Calu3 (cell line): Measurements from ENCODE around the gene PCSK6. TPM values are rescaled to one million over a fixed set of nuclear protein-coding genes. Genes with fewer than 3 reads are reported as not detected.

Experiments used
- BruUV-seq: library from RNA; stranded (reverse); fragments of 400-500 nt; replicated peaks from 2 replicates; lab custom pipeline; 2021; lab: Mats Ljungman, UMichigan
- CTCF ChIA-PET: fragments of 300-600 bp; sonication (Branson Sonifier 250); formaldehyde crosslinking; loops from one replicate; lab custom pipeline; 2022; ENCODE audit warnings: antibody characterized with exemption; lab: Charles Lee
- DNase-seq: peaks from one replicate; pipeline ENCODE4 v3.0.0; 2022
- H3K27ac Mint-ChIP-seq: one replicate; pipeline ENCODE4 v1.8.0; 2022; ENCODE audit warnings: mixed read lengths; ENCODE audit not compliant: unreplicated experiment
- H3K27me3 Mint-ChIP-seq: one replicate; pipeline ENCODE4 v1.8.0; 2022; ENCODE audit warnings: mixed read lengths; ENCODE audit not compliant: unreplicated experiment
- H3K36me3 Mint-ChIP-seq: one replicate; pipeline ENCODE4 v1.8.0; 2022; ENCODE audit warnings: mild to moderate bottlenecking, moderate library complexity, mixed read lengths; ENCODE audit not compliant: insufficient read depth, unreplicated experiment
- H3K4me1 Mint-ChIP-seq: one replicate; pipeline ENCODE4 v1.8.0; 2022; ENCODE audit warnings: mild to moderate bottlenecking, low read depth, mixed read lengths; ENCODE audit not compliant: unreplicated experiment
- H3K4me3 Mint-ChIP-seq: one replicate; pipeline ENCODE4 v1.8.0; 2022; ENCODE audit warnings: mild to moderate bottlenecking, low read depth, moderate library complexity, mixed read lengths; ENCODE audit not compliant: unreplicated experiment
- H3K9me3 Mint-ChIP-seq: one replicate; pipeline ENCODE4 v1.8.0; 2022; ENCODE audit warnings: low read depth, mixed read lengths; ENCODE audit not compliant: unreplicated experiment
- intact Hi-C: fragments of 100-400 bp; cut with micrococcal nuclease; formaldehyde crosslinking; loops from one replicate; pipeline ENCODE4 v1.10.0; 2022; ENCODE audit not compliant: unreplicated experiment
- total RNA-seq: library from RNA; stranded (reverse); gene quantifications from 2 replicates; pipeline ENCODE4 v1.2.3, GENCODE V29; 2022
- TF ChIP-seq, protein P1 (sequence below): fragments of 200-600 bp; IDR thresholded peaks from one replicate; pipeline ENCODE4 v1.8.0; 2022; ENCODE audit warnings: antibody characterized with exemption; ENCODE audit not compliant: unreplicated experiment

Gene PCSK6
- total RNA-seq, 1 experiment from 2014 or later, result 5.1 TPM

GRCh38 chr15:101454365-101454764 is 35.1 kb downstream of the PCSK6 start:
- BruUV-seq, result no TSS peak

DNA sequence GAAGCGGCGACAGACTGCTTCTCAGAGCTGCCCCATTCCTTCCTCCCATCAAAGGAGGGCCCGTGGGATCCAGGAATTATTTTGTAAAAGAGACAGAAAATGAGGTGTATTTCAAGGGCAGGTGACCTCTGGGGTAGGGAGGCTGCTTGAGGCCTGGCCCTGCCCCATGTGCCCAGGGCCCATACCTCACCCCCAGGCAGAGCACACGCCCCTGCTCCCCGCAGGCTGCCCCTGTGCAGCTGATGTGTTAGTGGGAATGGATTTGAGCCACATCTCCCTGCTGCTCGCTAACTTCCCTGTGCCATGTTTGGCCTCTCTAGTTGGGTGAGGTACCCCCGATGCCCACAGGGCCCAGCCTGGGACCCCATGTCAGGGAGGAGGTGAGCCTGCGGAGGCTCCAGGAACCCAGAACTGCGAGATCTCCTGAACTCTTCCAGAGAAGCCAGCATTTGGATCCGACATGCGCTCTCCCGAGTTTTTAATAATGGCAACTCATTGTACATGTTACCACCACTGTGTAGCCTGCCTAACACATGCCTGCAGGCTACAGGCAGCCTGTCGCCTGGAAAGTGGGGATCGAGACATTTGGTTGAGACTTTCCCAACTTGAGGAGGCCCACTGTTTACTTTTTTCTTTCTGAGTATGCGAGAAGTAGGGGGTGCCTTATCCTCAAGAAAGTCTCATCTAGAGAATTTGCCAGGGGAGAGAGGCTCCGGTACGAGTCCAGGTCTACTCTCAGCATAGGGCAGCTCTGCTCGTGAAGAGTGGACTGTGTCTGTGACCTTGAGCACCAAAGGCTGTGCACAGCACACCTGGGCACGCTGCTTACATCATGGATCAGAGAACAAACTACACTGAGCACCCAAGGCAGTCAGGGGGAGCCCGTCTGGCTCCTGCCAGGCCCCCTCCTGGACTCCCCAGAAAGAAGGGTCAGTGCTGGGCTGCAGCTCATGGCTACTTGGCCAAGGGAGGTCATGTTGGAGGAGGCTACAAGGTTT is 36.1 kb downstream of the PCSK6 start:
- CTCF ChIA-PET, result no interaction called here
- TF ChIP-seq, protein P1, sequence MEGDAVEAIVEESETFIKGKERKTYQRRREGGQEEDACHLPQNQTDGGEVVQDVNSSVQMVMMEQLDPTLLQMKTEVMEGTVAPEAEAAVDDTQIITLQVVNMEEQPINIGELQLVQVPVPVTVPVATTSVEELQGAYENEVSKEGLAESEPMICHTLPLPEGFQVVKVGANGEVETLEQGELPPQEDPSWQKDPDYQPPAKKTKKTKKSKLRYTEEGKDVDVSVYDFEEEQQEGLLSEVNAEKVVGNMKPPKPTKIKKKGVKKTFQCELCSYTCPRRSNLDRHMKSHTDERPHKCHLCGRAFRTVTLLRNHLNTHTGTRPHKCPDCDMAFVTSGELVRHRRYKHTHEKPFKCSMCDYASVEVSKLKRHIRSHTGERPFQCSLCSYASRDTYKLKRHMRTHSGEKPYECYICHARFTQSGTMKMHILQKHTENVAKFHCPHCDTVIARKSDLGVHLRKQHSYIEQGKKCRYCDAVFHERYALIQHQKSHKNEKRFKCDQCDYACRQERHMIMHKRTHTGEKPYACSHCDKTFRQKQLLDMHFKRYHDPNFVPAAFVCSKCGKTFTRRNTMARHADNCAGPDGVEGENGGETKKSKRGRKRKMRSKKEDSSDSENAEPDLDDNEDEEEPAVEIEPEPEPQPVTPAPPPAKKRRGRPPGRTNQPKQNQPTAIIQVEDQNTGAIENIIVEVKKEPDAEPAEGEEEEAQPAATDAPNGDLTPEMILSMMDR, result no peak
- H3K9me3 Mint-ChIP-seq, result no peaks in the 10 kb centered on the region
- H3K27ac Mint-ChIP-seq, result no peak overlapping the region
- DNase-seq, result no peak
- no peak overlapping the region for H3K4me3 Mint-ChIP-seq
- intact Hi-C loops, result no loop called here
- H3K27me3 Mint-ChIP-seq, result no peaks in the 10 kb centered on the region
- no peaks in the 10 kb centered on the region for H3K4me1 Mint-ChIP-seq
- no peaks in the 10 kb centered on the region for H3K36me3 Mint-ChIP-seq
- no TSS peak for BruUV-seq

More at GRCh38 chr15:101454365-101454764, 35.1 kb downstream of the PCSK6 start:
- Mint-ChIP-seq H3K4me1 (no peaks in the 10 kb centered on the region), H3K36me3 (no peaks in the 10 kb centered on the region), H3K4me3 (no peak overlapping the region), H3K9me3 (no peaks in the 10 kb centered on the region), H3K27me3 (no peaks in the 10 kb centered on the region), H3K27ac (no peak overlapping the region)
- intact Hi-C loops, result no loop called here
- TF ChIP-seq, protein P1, result no peak
- DNase-seq, result no peak
- CTCF ChIA-PET, result no interaction called here

DNA sequence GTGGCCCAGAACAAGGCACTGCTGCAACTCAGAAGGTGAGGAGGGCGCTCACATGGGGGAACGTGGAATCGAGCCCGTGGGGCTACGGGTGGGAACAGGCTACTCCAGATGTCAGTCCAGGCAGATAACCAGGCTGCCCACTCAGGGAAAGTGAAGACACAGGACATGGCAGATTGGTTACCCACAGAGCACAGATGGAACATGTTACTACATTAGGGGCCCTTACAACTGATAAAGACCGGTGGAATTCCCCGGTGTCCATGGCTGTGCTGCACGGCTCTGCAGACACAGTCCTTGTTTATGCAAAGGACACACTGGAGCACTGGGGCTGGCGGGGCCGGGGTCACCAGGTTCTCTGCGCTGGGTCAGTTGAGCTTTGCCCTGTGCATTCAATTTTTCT is 36.9 kb downstream of the PCSK6 start:
- CTCF ChIA-PET, result no interaction called here
- H3K9me3 Mint-ChIP-seq, result no peaks in the 10 kb centered on the region
- H3K27me3 Mint-ChIP-seq, result no peaks in the 10 kb centered on the region
- H3K4me3 Mint-ChIP-seq, result no peak overlapping the region
- no TSS peak for BruUV-seq
- no peaks in the 10 kb centered on the region for H3K36me3 Mint-ChIP-seq
- H3K4me1 Mint-ChIP-seq, result no peaks in the 10 kb centered on the region
- DNase-seq, result no peak
- TF ChIP-seq, protein P1, result no peak
- intact Hi-C loops, result no loop called here
- H3K27ac Mint-ChIP-seq, result no peak overlapping the region

- H3K4me1 Mint-ChIP-seq, result no peaks in the 10 kb centered on the region
- no peaks in the 10 kb centered on the region for H3K27me3 Mint-ChIP-seq
- TF ChIP-seq, protein P1, result no peak
- H3K27ac Mint-ChIP-seq, result no peak overlapping the region
- intact Hi-C loops, result no loop called here
- no peak for DNase-seq
- H3K9me3 Mint-ChIP-seq, result no peaks in the 10 kb centered on the region
- H3K36me3 Mint-ChIP-seq, result no peaks in the 10 kb centered on the region
- no peak overlapping the region for H3K4me3 Mint-ChIP-seq
- CTCF ChIA-PET, result no interaction called here
- no TSS peak for BruUV-seq
Observed at GRCh38 chr15:101451846-101452245, 37.7 kb downstream of the PCSK6 start.
